ENCODE measurements around the gene SOWAHA. TPM values are rescaled to one million over a fixed set of nuclear protein-coding genes. Genes with fewer than 3 reads are reported as not detected.

SOWAHA gene
- total and polyA plus RNA-seq, 2 donors (not counting 1 experiment from before 2014, with no cell fraction given) = not detected

DNA sequence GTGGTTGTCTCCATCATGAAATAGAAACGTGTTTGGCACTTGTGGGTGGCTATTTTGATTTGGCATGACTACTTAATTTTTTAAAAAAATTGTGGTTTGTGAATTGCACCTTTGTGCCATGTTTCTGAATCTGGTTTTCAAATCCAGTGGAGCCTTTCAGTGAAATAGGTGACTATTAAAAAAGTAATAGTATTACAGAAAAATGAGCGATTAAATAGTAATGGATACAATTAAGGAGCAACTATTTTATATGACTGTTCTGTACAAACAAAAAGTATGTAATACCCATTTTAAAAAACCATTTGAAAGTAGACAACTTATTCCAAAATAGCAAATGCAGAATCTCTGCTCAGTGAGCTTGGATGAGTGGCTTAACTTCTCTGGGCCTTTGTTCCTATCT, 3.0 kb downstream of the SOWAHA start:
- CTCF ChIA-PET = interaction anchor here (1.8 to 3.3 kb wide), 2 partner anchors 13 to 578 kb away, joined by 7 to 18 read pairs; partner anchors contain the start of gene SHROOM1
- intact Hi-C loops (cut with micrococcal nuclease) = loop anchor here (2.0 kb wide), 1 partner anchor 79 kb away; the partner anchor contains the start of gene KIF3A

DNA sequence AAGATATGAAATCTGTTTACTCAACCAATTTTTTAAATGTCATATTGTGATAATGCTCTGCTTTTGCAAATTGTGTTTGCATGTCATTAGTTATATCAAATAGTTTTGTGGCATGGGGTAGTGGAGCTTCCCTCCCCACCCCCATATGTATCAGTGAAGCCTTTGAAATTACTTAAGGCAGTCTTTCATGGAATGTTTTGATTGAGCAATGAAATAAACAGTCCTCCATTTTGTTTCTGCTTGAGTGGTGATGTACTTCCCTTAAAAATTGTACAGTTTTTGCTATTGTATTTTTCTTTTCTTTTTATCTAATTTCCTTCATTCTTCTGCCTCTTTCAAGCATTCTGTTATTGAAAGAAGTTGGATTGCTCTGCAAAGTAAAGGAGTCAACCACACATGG, 3.5 kb downstream of the SOWAHA start:
- ChIA-PET CTCF (interaction anchor here (1.6 to 1.8 kb wide), 2 partner anchors 432 to 578 kb away, joined by 3 to 7 read pairs; no protein-coding TSS in a partner anchor), POLR2A (no interaction called here)
- no peaks in the 10 kb centered on the region for H3K9me3 Mint-ChIP-seq (ENCODE audit: insufficient read depth)

More for the DNA sequence above, 3.0 kb downstream of the SOWAHA start:
- peaks cover 0 to 5% (median 1%) of the 10 kb centered on the region in 3 donors for H3K9me3 ChIP-seq (ENCODE audit: control extremely low read depth in 1 of 3, control insufficient read depth in 2 of 3, insufficient read depth in 1 of 3, low read length in 2 of 3)
- H3K4me3 Mint-ChIP-seq = no peak overlapping the region
- H3K27me3 ChIP-seq (replicated peaks in 1 of 4; ENCODE audit: control extremely low read depth in 1 of 4, control insufficient read depth in 3 of 4, insufficient read depth in 4 of 4, low read length in 3 of 4) = peaks cover 0 to 48% (median 29%) of the 10 kb centered on the region in 4 experiments
- no peaks in the 10 kb centered on the region for H3K79me2 ChIP-seq (ENCODE audit: control insufficient read depth, insufficient read depth, low read length)
- H3K4me1 Mint-ChIP-seq = peaks cover 22% of the 10 kb centered on the region
- no peak overlapping the region for H3K4me2 ChIP-seq (replicated peaks; ENCODE audit: low read depth, low read length, poor library complexity, severe bottlenecking)
- no peak overlapping the region for H3K9ac ChIP-seq (ENCODE audit: low read length)
- no peak overlapping the region for H2AFZ ChIP-seq (ENCODE audit: insufficient read depth, low read depth, low read length, poor library complexity, severe bottlenecking)
- no peaks in the 10 kb centered on the region for H4K20me1 ChIP-seq (ENCODE audit: control insufficient read depth, insufficient read depth, low read length, poor library complexity, severe bottlenecking)
- ATAC-seq (ENCODE audit: low read depth) (no peak), DNase-seq (no peak)
- H3K36me3 ChIP-seq (replicated peaks in 1 of 2; ENCODE audit: control extremely low read depth in 1 of 2, control insufficient read depth in 1 of 2, extremely low read depth in 1 of 2, insufficient read depth in 2 of 2, low read length in 1 of 2) = no peaks in the 10 kb centered on the region
- H3K9me3 Mint-ChIP-seq (ENCODE audit: insufficient read depth) = no peaks in the 10 kb centered on the region
- no peak overlapping the region for H3K27ac Mint-ChIP-seq
- TF ChIP-seq EZH2 (IDR thresholded peaks at IDR 0.05; ENCODE audit: borderline replicate concordance, insufficient read depth, low read depth, low read length, poor library complexity, severe bottlenecking) = no peak
- TF ChIP-seq, protein P1, sequence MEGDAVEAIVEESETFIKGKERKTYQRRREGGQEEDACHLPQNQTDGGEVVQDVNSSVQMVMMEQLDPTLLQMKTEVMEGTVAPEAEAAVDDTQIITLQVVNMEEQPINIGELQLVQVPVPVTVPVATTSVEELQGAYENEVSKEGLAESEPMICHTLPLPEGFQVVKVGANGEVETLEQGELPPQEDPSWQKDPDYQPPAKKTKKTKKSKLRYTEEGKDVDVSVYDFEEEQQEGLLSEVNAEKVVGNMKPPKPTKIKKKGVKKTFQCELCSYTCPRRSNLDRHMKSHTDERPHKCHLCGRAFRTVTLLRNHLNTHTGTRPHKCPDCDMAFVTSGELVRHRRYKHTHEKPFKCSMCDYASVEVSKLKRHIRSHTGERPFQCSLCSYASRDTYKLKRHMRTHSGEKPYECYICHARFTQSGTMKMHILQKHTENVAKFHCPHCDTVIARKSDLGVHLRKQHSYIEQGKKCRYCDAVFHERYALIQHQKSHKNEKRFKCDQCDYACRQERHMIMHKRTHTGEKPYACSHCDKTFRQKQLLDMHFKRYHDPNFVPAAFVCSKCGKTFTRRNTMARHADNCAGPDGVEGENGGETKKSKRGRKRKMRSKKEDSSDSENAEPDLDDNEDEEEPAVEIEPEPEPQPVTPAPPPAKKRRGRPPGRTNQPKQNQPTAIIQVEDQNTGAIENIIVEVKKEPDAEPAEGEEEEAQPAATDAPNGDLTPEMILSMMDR (IDR thresholded peaks at IDR 0.05) = no peak
- no CpG with 5 or more reads among the region's 2 CpGs for WGBS (ENCODE audit: insufficient coverage)
- H3K27me3 Mint-ChIP-seq = peaks cover 29% of the 10 kb centered on the region
- POLR2A ChIA-PET = no interaction called here
- no peak overlapping the region for H3K4me3 ChIP-seq (ENCODE audit: control extremely low read depth in 1 of 5, extremely low read depth in 1 of 5, insufficient read depth in 1 of 5, low read depth in 2 of 5, low read length in 4 of 5)
- no peak overlapping the region for H3K27ac ChIP-seq (ENCODE audit: low read length in 2 of 2)
- peaks cover 24% of the 10 kb centered on the region in 2 donors for H3K4me1 ChIP-seq (ENCODE audit: control insufficient read depth in 2 of 2, insufficient read depth in 2 of 2, low read length in 2 of 2)

More for the DNA sequence above, 3.5 kb downstream of the SOWAHA start:
- ATAC-seq (ENCODE audit: low read depth) = no peak
- intact Hi-C loops (cut with micrococcal nuclease) = loop anchor here (2.0 kb wide), 1 partner anchor 80 kb away; the partner anchor contains the start of gene KIF3A
- Histone ChIP-seq H3K36me3 (replicated peaks in 1 of 2; ENCODE audit: control extremely low read depth in 1 of 2, control insufficient read depth in 1 of 2, extremely low read depth in 1 of 2, insufficient read depth in 2 of 2, low read length in 1 of 2) (no peaks in the 10 kb centered on the region), H4K20me1 (ENCODE audit: control insufficient read depth, insufficient read depth, low read length, poor library complexity, severe bottlenecking) (no peaks in the 10 kb centered on the region), H3K4me1 (ENCODE audit: control insufficient read depth in 2 of 2, insufficient read depth in 2 of 2, low read length in 2 of 2) (peaks cover 24% of the 10 kb centered on the region in 2 donors), H3K79me2 (ENCODE audit: control insufficient read depth, insufficient read depth, low read length) (no peaks in the 10 kb centered on the region), H3K9me3 (ENCODE audit: control extremely low read depth in 1 of 3, control insufficient read depth in 2 of 3, insufficient read depth in 1 of 3, low read length in 2 of 3) (peaks cover 0 to 5% (median under 1%) of the 10 kb centered on the region in 3 donors), H2AFZ (ENCODE audit: insufficient read depth, low read depth, low read length, poor library complexity, severe bottlenecking) (no peak overlapping the region), H3K9ac (ENCODE audit: low read length) (no peak overlapping the region), H3K4me3 (ENCODE audit: control extremely low read depth in 1 of 5, extremely low read depth in 1 of 5, insufficient read depth in 1 of 5, low read depth in 2 of 5, low read length in 4 of 5) (no peak overlapping the region), H3K27ac (ENCODE audit: low read length in 2 of 2) (no peak overlapping the region), H3K4me2 (replicated peaks; ENCODE audit: low read depth, low read length, poor library complexity, severe bottlenecking) (no peak overlapping the region), H3K27me3 (replicated peaks in 1 of 4; ENCODE audit: control extremely low read depth in 1 of 4, control insufficient read depth in 3 of 4, insufficient read depth in 4 of 4, low read length in 3 of 4) (peaks cover 0 to 47% (median 24%) of the 10 kb centered on the region in 4 experiments)
- Mint-ChIP-seq H3K27me3 (peaks cover 24% of the 10 kb centered on the region), H3K27ac (no peak overlapping the region), H3K4me3 (no peak overlapping the region), H3K4me1 (peaks cover 22% of the 10 kb centered on the region)
- DNase-seq = no peak
- TF ChIP-seq EZH2 (IDR thresholded peaks at IDR 0.05; ENCODE audit: borderline replicate concordance, insufficient read depth, low read depth, low read length, poor library complexity, severe bottlenecking) = no peak
- TF ChIP-seq, protein P1 (IDR thresholded peaks at IDR 0.05) = no peak
